Central memory CD4-positive, alpha-beta T cell (primary cell): ENCODE data around the gene KCP.
"Not testable (repeated sequence)": the region's sequence is repeated elsewhere in the genome, so short reads cannot be mapped to it uniquely, and the experiment has no call there.

Experiments used
- DNase-seq: peaks from one replicate; pipeline ENCODE4 v3.0.0; 2022

KCP gene

GRCh38 chr7:128920913-128921582 is 10.5 kb upstream of the KCP start:
- DNase-seq = no peak

GRCh38 chr7:128919881-128920799 is 9.6 kb upstream of the KCP start:
- DNase-seq = no peak

- DNase-seq = no peak
Observed at GRCh38 chr7:128919241-128919640, 8.7 kb upstream of the KCP start.

- no peak for DNase-seq
Observed at GRCh38 chr7:128918016-128918665, 7.6 kb upstream of the KCP start.

- no peak for DNase-seq
Observed at GRCh38 chr7:128917122-128917521, 6.6 kb upstream of the KCP start.

GRCh38 chr7:128916643-128916915 is 6.1 kb upstream of the KCP start:
- DNase-seq = no peak

GRCh38 chr7:128915841-128916642 is 5.5 kb upstream of the KCP start:
- no peak for DNase-seq

GRCh38 chr7:128915271-128915819 is 4.8 kb upstream of the KCP start:
- no peak for DNase-seq

GRCh38 chr7:128914566-128915151 is 4.2 kb upstream of the KCP start:
- DNase-seq = no peak

- no peak for DNase-seq
Observed at GRCh38 chr7:128913870-128914565, 3.5 kb upstream of the KCP start.

GRCh38 chr7:128912709-128913495 is 2.4 kb upstream of the KCP start:
- not testable (repeated sequence) for DNase-seq

GRCh38 chr7:128912281-128912680 is 1.8 kb upstream of the KCP start:
- DNase-seq = no peak

GRCh38 chr7:128911423-128912031 is 1.0 kb upstream of the KCP start:
- DNase-seq = no peak

GRCh38 chr7:128909625-128910568 is 612 bp downstream of the KCP start:
- no peak for DNase-seq

- DNase-seq = no peak
Observed at GRCh38 chr7:128908750-128909624, 1.5 kb downstream of the KCP start.

- no peak for DNase-seq
Observed at GRCh38 chr7:128906766-128907559, 3.5 kb downstream of the KCP start.
